GM18519 (cell line): ENCODE results near the gene HMX3.

Experiments
- ATAC-seq: cut with Tn5 transposase; IDR thresholded peaks from one replicate; pipeline ENCODE4 v1.9.1; 2021; ENCODE audit warnings: mild to moderate bottlenecking, moderate library complexity; ENCODE audit not compliant: unreplicated experiment, low FRiP score

The HMX3 gene

DNA sequence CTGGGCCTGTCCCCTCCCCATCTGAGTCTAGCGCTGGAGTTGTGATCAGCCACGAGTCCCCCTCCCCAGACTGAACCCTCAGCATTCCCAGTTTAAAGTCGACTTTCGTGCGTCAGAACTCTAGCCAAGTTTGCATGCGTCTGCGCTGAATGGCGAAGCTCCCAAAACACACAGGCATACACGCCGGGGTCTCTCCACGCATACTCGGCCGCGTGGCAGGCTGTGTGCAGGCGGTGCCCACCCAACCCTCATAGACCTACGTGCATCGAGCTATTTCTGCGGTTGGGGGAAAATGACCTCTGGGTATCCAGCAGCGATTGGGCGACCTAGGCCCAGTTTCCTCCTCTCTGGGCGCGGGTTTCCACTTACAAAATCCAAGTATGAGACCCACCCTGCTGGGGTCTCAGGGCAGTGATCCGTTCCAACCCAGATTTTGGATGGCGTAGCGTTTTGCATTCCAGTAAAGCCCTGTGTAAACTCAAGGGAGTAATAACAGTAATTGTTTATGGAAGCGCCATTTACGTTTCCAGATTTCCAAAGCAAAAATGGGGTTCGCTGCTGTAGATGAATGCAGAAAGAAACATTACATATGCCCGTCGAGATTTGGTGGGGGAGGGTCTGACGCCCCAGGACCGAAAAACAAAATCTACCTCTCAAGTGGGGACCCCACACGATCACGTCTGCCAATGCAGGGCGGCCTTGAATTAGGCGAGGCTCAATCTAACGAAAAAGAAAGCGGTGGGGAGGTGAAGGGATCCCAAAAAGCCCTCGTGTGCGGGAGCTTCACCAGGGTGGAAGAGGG lies 2.0 kb upstream of the HMX3 start:
- no peak for ATAC-seq

DNA sequence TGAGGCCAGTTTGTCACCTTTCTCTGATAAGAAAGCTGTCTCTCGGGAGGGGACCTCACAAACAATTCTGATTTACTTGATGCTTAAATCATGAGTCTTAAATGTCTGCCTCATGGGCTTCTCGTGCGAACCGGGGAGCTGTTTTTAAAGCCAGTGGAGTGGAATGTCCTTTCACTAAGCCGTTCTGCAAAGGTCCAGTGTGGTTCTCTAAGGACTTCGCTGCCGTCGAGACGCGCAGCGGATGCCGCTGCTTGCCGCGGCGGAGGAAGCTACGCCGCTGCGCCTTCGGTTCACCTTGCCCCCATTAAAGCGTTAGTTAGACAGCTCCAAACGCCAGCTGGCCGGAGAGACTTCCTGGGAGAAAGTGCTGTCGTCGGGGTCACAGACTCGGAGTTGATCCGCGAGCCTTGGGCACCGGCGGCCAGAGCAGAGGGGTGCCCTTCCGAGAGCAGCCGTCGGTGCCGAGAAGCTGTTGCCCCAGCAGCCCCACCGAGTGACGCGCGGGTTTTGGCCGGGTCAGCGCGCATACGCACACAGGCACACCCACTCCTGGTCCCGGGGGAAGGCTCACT lies 1.3 kb upstream of the HMX3 start:
- ATAC-seq, result no peak

DNA sequence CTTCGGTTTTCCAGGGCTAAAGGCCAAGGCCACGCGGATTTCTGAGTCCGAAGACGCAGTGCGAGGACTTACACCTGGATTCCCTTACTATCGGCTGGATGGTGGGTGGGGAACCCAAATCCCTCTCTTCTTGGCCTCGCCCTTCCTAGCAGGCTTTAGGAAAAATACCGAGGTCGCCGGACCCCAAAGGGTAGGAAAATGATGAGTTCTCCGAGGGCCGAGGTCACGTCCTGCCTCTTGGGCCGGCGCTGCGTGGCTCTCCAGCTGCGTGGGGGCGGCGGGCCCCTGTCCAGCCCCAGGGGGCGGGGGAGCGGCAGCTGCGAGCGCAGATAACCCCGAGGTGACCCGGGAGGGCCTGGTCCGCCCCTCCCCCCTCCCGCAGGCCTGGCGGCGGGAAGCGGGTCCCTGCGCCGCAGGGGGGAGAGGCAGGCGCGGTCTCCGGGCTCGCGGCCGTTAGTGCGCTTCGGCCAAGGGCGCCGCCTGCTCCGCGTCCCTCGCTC lies 805 bp upstream of the HMX3 start:
- ATAC-seq, result no peak

DNA sequence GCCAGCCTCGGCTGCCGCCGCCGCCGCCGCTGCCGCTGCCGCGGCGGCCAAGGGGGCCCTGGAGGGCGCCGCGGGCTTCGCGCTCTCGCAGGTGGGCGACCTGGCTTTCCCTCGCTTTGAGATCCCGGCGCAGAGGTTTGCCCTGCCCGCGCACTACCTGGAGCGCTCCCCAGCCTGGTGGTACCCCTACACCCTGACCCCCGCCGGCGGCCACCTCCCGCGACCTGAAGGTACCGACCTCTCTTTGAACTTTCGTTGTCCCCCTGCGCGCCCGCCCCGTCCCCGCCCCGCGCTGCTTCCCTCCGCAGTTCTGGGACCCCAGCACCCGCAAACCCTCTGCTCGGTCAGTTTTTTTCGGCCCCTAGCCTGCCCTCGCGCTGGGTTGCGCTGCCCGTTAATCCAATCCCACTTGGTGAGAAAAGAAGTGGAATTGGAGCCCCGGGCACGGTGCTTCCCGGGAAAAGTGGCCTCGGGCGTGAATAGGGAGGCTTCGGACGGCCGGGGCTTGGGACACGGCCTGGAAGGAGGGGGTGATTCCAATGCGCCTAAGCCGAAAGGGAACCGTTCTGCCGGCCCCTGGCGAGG lies 543 bp downstream of the HMX3 start:
- ATAC-seq, result no peak

DNA sequence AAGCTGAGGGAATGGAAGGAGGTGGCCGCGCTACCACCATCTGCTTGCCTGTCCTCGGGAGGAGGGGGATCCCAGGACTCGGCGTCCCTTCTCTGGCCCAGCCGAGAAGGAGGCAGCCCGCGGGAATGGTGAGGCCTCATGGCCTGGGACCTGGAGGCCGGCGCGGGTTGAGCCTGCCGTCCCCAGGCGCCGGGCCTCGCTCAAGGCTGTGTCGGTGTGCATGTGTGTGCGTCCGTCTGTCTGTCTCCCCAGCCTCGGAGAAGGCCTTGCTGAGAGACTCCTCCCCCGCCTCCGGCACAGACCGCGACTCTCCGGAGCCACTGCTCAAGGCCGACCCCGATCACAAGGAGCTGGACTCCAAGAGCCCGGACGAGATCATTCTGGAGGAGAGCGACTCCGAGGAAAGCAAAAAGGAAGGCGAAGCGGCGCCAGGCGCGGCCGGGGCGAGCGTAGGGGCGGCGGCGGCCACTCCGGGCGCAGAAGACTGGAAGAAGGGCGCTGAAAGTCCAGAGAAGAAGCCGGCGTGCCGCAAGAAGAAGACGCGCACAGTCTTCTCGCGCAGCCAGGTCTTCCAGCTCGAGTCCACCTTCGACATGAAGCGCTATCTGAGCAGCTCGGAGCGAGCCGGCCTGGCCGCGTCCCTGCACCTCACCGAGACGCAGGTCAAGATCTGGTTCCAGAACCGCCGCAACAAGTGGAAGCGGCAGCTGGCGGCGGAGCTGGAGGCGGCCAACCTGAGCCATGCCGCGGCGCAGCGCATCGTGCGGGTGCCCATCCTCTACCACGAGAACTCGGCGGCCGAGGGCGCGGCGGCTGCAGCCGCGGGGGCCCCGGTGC lies 1.3 kb downstream of the HMX3 start:
- ATAC-seq, result no peak

DNA sequence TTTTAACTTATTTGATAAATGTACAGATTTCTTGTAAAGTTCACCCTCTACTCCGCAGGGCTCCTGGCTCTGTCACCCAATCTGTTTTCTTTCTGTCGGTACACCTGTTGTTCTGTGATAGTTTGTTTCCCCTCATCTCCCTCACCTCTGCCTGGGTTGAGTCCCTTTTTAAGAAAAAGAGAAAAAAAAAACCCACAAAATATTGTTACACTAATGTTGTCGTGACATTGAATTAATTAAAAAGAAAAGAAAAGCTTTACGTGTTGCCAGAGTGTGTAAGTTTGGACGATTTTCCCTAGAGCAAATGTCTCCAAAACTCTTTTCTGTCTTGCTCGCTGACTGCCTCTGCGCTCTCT lies 3.4 kb downstream of the HMX3 start:
- no peak for ATAC-seq

DNA sequence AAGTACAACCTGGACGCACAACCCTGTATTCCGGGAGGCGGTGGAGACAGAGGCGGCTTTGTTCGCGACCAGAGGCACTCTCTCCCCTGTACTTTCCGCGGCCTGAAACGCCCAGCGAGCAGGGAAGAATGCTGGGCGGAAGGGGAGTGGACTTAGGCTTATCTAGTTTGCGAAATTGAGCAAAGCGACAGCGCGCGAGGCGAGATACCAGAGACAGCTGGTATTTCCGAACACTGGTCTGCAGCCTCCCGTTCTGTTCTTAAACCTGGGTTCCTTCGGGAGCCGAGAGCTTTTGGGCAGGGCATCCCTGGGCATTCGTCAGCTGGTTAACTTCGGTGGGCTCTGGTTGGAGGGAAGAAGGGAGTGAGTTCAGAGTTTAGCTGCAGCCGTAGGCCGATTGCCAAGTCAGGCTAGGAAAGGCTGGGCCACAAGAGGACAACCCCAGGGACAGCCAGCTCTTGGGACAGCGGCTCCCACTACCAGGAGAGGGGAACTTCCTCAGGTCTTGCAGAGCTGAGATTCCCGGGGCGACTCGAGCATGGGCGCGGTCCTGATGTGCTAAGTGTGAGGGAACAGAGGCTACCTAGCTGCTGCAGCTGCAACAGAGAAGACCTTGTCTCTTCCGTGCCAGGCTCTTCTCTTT lies 3.9 kb downstream of the HMX3 start:
- no peak for ATAC-seq

DNA sequence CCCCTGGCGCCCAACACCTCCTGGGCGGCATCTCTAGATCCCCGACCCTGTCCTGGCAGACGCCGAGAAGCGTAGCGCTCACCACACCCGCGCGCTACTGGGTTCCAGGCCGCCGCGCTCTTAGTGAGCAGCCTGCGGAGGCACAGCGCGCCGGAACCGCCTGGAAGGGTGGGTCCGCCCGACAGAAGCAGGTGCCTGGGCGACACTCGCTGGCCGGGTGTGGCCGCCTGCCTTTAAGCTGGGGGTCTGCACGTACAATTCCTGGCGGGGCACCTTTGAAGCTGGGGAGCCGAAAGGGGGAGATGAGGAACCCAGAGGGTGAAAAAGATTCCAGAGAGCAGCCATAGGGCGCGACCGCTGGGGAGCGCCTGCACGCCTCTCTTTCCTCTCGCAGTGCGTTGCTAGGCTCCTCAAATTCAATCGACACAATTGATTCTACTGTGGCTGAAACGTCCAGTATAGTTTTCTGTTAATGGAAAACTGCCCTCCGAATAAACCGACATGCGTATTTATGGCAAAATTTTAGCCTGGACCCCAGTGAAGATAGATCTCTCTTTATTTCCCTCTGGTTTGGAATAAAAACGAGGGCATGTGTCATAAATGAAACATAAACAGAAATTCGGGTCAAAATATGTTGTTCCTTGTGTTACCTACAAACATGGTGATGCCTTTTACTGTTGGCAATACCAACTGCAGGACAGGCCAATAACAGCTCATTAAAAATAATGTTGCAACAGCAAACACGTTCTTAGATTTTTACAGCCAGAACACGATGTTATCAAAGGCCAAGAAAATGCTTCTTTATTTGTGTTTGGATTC lies 4.6 kb downstream of the HMX3 start:
- ATAC-seq, result no peak

DNA sequence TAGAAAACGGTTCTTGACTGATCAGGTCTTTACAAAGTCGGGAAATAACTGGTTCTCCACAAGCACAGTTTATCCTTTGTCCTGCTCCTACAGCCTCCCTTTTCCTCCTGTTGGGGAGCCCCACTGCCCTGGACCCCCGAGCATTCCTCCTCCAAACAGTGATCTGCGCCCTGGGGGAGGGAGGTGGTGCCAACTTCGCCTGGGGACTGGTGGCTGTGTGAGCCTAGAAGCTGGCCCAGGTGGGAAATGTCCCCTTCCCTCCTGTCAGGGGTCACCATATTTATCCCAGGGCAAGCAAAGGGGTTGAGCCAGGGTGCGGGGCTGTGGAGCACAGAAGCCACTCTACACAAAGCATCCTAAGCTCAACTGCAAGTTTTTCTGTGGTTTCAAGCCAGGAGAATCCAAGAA lies 5.2 kb downstream of the HMX3 start:
- no peak for ATAC-seq

DNA sequence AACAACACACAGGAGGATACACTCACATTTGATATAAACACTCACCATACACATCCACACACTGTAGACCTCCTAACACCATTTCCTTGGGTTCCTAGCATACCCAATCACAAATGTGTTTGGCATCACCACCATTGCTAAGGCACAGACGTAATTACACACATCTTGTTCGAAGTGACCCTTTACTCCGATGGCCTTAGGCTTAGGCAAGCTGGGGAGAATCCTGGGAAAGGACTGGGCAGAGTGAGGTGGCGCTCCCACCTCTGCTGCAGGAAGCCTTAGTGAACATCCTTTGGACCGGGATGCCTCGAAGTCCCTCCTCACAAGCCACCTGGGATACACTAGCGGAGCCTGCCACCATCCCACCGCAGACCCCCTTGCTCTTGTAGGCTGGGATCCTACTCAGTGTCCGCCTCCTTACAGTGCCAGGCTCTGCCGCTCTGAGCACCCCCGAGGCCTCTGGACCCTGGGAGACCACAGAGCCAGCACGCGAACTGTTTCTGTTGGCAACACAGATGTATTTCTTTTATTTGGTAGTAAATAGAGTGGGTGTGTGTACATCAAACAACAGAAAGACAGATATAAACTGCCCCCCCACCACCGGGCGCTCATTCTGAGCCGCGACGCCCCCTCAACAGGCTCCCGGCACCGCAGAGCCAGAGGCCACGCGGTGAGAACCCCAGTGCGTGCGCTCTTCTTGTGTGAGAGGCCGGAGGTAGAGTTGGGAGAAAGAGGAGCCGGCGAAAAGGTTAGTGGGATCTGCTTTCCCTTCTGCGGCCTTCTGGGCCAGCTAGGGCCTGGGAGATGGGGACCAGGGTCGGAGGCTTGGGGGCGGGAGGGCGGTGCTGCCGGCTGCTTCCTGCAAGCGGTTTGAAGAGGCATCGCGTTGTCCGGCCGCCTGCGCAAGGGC lies 6.3 kb downstream of the HMX3 start:
- ATAC-seq, result no peak

DNA sequence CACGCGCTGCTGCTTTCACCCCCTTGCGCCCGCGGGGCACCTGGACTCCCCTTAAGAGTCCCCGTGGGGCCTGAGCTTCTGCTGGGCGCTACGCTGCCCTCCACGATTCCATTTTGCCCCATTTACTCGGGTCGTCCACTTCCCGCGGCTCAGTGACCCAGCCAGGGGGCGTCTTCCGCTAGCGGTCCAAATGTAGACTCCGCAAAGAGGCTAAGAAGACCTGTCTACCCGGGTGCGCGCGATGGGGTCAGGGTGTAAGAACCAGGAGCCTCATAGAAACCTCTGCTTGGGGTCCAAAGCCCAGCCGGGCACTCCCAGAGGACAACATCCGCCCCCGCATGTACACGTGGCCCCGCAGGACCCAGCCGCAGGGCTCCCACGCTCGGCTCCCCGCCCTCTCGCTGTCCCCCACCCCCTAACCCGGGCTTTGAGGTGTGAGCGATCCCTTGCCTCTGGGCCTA lies 7.0 kb downstream of the HMX3 start:
- ATAC-seq, result no peak

DNA sequence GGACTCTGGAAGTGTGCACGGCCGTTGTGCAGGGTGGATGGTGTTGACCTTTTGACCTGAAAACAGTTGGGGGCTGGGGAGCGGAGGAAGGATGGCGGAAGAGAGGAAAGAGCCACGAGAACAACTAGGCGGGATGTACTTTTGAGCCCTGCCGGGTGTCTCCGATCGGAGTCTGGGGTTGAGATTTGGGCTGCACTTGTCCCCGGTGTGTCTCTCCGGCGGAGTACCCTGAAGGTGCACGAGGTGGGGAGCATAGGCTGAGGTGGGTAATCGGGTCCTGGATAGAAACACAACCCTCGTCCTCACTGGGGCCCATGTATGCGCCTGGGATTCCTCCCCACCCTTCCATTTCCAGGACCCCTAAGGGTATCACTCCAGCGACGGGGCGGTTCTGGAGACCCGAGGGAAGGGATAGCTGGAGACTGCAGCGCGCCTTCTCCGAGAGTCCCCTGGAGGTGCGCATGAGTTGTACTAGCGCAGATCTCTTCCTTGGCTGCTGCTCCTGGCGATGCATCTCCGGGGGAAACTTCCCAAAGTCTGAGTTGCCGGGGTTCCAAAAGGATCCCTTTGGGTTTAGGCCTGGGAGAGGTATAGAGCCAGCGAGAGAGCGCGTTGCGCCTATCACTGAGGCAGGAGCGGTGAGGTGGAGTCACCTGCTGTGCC lies 7.5 kb downstream of the HMX3 start:
- ATAC-seq, result no peak

DNA sequence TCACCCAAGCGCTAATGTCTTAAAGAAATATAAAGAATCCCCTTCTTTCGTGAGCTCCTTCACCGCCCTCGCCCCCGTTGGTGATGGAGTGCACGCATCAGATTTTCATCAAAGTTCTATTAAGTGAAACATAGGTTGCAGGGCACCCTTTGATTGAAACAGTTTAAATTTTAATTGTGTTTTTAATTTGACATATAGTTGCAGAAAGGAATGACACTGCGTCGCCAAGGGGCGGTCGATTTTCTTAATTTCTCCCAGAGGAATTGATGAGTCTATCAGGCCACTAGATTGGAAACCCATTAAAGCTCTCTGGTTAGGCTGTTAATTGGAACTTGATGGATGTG lies 8.0 kb downstream of the HMX3 start:
- no peak for ATAC-seq

DNA sequence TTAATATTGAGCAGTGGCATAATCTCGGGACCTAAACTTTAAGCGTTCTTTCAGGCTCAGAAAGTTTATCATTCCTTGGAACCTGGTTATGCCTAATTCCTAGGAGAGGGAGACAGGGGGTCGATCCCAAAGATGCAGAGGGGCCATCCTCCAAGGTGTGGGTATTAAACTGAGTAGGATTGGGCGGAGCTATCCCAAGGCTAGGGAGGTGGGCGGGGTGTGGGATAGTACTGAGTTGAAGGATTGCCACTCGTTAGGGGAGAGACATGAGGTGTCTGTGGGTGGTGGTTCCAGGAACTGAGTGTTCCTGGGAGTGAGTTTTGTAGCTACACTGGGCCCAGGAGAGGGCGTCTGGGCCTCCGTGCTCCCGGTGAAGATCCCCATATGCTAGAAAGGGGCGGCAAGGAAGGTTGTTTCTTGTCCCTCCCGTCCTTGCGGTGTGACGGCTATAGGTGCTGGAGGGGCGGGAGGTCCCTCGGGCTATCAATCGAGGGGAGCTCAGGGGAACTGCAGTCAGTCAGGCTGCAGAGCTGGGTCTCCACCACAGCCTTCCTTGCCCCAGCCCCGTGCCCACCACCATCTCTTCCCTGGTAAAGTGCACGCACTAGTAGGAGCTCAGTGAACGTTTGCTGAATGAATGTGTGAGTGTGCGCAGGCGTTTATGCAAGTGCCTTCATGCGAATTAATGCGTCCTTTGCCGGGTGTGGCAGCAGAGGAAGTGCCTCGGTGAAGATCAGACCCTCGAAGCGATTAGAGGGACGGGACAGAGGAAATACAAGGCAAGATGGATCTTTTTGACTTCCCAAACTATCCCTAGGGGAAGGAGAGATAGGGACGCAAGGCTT lies 9.1 kb downstream of the HMX3 start:
- ATAC-seq, result no peak

DNA sequence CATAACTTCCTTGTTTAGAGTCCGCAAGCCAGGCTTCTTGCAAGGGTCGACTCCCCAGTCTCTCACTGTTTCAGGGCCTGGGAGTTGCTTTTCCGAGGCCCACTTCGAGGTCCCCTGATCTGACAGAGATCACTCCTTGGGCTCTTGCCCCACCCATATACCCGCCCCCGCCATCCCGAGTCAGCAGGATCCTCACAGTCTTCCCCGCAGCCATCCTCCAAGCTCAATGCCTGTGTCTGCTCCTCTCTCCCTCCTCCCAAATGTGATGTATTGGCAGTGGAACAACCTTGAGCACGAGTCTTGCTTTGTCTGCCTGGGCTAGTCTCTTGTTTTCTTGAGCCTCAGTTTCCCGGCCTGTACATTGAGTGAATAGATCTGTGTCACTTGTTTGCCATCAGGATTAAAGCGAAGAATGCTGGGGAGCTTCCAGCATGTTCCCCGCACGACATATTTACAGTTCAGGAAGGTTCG lies 9.8 kb downstream of the HMX3 start:
- ATAC-seq, result no peak

DNA sequence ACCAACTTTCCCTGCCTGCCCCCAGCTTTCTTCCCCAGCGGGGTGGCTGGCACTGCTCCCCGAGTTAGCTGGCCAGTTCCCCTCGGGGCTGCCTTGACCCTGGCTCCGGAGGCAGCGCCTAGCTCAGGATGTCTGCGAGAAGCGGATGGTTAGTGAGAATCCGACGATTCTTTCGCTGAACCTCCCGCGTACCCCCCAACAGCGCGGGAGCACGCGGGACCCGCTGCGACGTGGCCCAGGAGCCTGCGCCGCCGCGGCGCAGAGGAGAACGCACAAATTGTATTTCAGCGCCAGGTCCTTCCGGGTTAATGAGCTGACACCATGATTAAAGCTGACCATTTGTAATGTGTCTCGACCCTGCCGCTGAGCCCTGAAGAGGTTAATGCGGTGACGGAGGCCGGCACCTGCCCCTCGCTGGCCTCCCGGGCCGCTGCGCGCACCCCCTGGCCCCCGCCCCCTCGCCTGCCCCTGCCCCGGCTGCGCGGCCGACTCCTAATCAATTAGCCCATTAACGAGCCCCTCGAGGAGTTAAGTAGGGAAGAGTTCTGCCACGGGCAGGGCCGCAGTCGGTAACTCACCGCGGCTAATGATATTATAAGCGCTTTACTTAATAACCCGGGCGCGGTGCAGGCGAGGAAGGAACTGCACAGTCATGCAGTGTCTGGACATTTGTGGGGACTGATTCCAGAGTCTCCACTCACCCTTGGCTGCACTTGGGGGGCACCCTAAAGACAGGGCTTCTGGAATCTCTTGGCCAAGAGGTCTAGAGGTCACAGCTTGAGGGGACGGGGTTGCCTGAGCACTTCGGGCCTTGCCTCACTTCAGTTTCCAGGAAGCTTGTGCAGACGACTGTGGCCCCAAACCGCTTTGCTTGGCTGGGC lies 10.5 kb downstream of the HMX3 start:
- no peak for ATAC-seq
